Endothelial cell (in vitro differentiated cells): ENCODE measurements around the gene MYLK2. TPM values are rescaled to one million over a fixed set of nuclear protein-coding genes. Genes with fewer than 3 reads are reported as not detected.

ENCODE experiments used
- DNase-seq: peaks from one replicate; pipeline ENCODE4 v3.0.0; 2021; ENCODE audit warnings: low spot score
- H3K27ac Mint-ChIP-seq: one replicate; pipeline ENCODE4 v1.8.0; 2021; ENCODE audit warnings: mixed read lengths, inconsistent platforms; ENCODE audit not compliant: unreplicated experiment
- H3K27me3 Mint-ChIP-seq: one replicate; pipeline ENCODE4 v1.8.0; 2021; ENCODE audit warnings: mild to moderate bottlenecking, moderate library complexity, mixed read lengths, inconsistent platforms; ENCODE audit not compliant: unreplicated experiment
- H3K36me3 Mint-ChIP-seq: one replicate; pipeline ENCODE4 v1.8.0; 2021; ENCODE audit warnings: mild to moderate bottlenecking, low read depth, mixed read lengths, inconsistent platforms; ENCODE audit not compliant: unreplicated experiment
- H3K4me1 Mint-ChIP-seq: one replicate; pipeline ENCODE4 v1.8.0; 2021; ENCODE audit warnings: mild to moderate bottlenecking, mixed read lengths, inconsistent platforms; ENCODE audit not compliant: unreplicated experiment
- H3K4me3 Mint-ChIP-seq: one replicate; pipeline ENCODE4 v1.8.0; 2021; ENCODE audit warnings: mild to moderate bottlenecking, mixed read lengths, inconsistent platforms; ENCODE audit not compliant: unreplicated experiment
- H3K9me3 Mint-ChIP-seq: one replicate; pipeline ENCODE4 v1.8.0; 2021; ENCODE audit warnings: mixed read lengths, inconsistent platforms; ENCODE audit not compliant: unreplicated experiment
- CTCF ChIP-seq: fragments of 200-600 bp; sonication (generic); IDR thresholded peaks from one replicate; pipeline ENCODE4 v1.5.0; 2021; ENCODE audit warnings: antibody characterized with exemption; ENCODE audit not compliant: unreplicated experiment
- long read RNA-seq: library from polyadenylated mRNA; unstranded; transcript quantifications from one replicate; pipeline ENCODE4 v2.0.0, GENCODE V29; 2020; ENCODE audit not compliant: unreplicated experiment
- total RNA-seq: library from RNA; stranded (reverse); fragmentation: NEBNext Ultra II Directional; extraction: Animal tissue kit (Norgen Biotek cat#: 25700); gene quantifications from one replicate; pipeline ENCODE4 v1.2.1, GENCODE V29; 2021; ENCODE audit not compliant: unreplicated experiment

MYLK2 gene
- total RNA-seq, result 1.7 TPM
- long read RNA-seq, partial matches to known transcripts, result 0 of 3 reads
- long read RNA-seq, other reads (novel, unspliced or antisense), result 3 of 3 reads

DNA sequence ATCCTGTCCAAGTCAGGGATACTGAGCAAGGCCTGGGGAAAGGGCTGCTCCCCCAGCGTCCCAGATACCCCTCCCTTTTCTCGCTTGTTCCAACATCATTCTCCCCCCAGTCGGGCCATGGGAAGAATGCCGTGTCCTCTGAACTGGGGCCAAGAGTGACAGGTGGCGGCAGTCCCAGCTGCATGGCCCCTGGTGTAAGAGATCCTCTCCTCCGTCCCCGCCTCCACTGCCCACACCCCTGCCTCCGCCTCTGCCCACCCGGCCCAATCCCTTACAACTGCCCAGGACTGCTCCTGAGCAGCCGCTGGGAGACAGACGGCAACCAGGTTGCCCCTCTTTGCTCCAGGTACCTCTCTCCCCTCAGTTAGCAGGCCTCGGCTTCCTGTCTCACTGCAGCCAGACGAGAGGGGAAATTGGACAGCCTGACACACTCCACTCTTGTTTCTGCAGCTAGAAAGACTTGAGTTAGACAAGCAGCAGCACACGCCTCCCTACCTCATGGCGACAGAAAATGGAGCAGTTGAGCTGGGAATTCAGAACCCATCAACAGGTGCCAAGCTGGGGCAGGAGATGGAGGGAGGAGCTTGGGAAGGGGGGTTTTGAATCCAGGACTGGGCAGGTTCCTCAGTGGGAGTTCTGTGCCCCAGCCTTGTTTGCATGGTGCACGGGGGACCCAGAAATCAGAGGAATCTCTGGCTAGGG, at the start of gene MYLK2:
TSS of gene MYLK2 (plus strand) at position 274 of the 702 bp plus-strand sequence. CDS start at position 499, 225 bp downstream.
- H3K27ac Mint-ChIP-seq, result no peak within 1 kb of the TSS
- H3K27me3 Mint-ChIP-seq, result peaks cover 6% of the 10 kb centered on the region
- no peaks in the 10 kb centered on the region for H3K9me3 Mint-ChIP-seq

DNA sequence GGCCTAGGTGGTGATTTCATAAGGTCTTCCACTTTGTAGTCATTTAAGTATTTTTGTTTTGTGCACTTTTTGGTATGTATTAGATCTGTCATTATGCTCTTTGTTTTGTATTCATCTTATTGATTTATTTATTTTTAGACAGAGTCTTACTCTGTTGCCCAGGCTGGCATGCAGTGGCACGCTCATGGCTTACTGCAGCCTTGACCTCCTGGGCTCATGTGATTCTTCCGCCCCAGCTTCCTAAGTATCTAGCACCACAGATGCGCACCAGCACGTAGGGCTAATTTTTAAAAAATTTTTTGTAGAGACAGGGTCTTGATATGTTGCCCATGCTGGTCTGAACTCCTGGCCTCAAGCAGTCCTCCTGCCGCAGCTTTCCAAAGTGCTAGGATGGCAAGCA, 49.5 kb upstream of the MYLK2 start:
- no peak overlapping the region for H3K27ac Mint-ChIP-seq
- no peaks in the 10 kb centered on the region for H3K4me1 Mint-ChIP-seq
- no peaks in the 10 kb centered on the region for H3K9me3 Mint-ChIP-seq
- H3K4me3 Mint-ChIP-seq, result no peak overlapping the region
- H3K36me3 Mint-ChIP-seq, result peaks cover 8% of the 10 kb centered on the region
- no peak for TF ChIP-seq CTCF
- no peak for DNase-seq
- no peaks in the 10 kb centered on the region for H3K27me3 Mint-ChIP-seq

More for the DNA sequence above, at the start of gene MYLK2:
- Mint-ChIP-seq H3K4me3 (no peak within 1 kb of the TSS), H3K36me3 (peaks cover 3% of the 10 kb centered on the region), H3K4me1 (peaks cover 11% of the 10 kb centered on the region)
- no peak for TF ChIP-seq CTCF
- no peak for DNase-seq

GRCh38 chr20:31770243-31770642, 48.9 kb upstream of the MYLK2 start:
- Mint-ChIP-seq H3K9me3 (no peaks in the 10 kb centered on the region), H3K27me3 (no peaks in the 10 kb centered on the region), H3K27ac (no peak overlapping the region), H3K4me3 (no peak overlapping the region), H3K36me3 (peaks cover 8% of the 10 kb centered on the region), H3K4me1 (no peaks in the 10 kb centered on the region)
- DNase-seq, result no peak
- TF ChIP-seq CTCF, result no peak

DNA sequence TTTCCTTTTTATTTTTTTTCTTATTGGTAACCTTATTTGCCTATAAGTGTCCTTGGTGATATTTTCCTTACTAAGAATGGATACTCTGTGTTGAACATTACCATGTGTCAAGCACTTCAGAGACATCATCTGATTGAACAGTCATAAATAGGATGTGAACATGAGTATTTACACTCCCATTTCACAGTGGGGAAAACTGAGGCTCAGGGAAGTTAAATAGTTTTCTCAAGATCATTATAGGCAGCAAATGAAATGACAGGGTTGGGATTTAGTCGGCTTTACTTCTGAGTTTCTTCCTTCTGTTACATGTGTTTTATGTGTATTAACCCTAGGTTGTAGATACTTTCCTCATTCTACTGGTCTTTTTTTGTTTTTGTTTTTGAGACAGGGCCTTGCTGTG, 44.7 kb upstream of the MYLK2 start:
- no peaks in the 10 kb centered on the region for H3K4me1 Mint-ChIP-seq
- H3K27ac Mint-ChIP-seq, result no peak overlapping the region
- H3K36me3 Mint-ChIP-seq, result peaks cover 20% of the 10 kb centered on the region
- H3K9me3 Mint-ChIP-seq, result no peaks in the 10 kb centered on the region
- peaks cover 2% of the 10 kb centered on the region for H3K27me3 Mint-ChIP-seq
- no peak for TF ChIP-seq CTCF
- H3K4me3 Mint-ChIP-seq, result no peak overlapping the region
- no peak for DNase-seq

GRCh38 chr20:31780839-31781238, 38.3 kb upstream of the MYLK2 start:
- H3K9me3 Mint-ChIP-seq, result no peaks in the 10 kb centered on the region
- TF ChIP-seq CTCF, result no peak
- no peak overlapping the region for H3K4me3 Mint-ChIP-seq
- no peak for DNase-seq
- H3K27me3 Mint-ChIP-seq, result no peaks in the 10 kb centered on the region
- H3K36me3 Mint-ChIP-seq, result peaks cover 9% of the 10 kb centered on the region
- peaks cover 6% of the 10 kb centered on the region for H3K4me1 Mint-ChIP-seq
- no peak overlapping the region for H3K27ac Mint-ChIP-seq
